C4-2B (cell line): ENCODE data around the gene SSH3.

Experiments used
- CTCF ChIP-seq: fragments of 450-650 bp; conservative IDR thresholded peaks from 2 replicates; pipeline ENCODE4 v1.5.1; 2017; ENCODE audit warnings: mild to moderate bottlenecking
- ZFX ChIP-seq: fragments of 450-650 bp; IDR thresholded peaks from 2 replicates; pipeline ENCODE4 v1.6.1; 2017

GRCh38 chr11:67269401-67270255, 33.7 kb upstream of the SSH3 start:
- TF ChIP-seq CTCF: no peak
- no peak for TF ChIP-seq ZFX
